Activated T-cell treated with anti-CD3 and anti-CD28 coated beads for 48 hours (primary cell): ENCODE data around the gene KCNH2.
"Not testable (repeated sequence)": the region's sequence is repeated elsewhere in the genome, so short reads cannot be mapped to it uniquely, and the experiment has no call there.

ENCODE experiments used
- DNase-seq: peaks from one replicate; pipeline ENCODE4 v3.0.0-alpha.2; 2020; ENCODE audit warnings: low read depth

KCNH2 gene

GRCh38 chr7:150934045-150934766 lies 43.9 kb downstream of the KCNH2 start:
- no peak for DNase-seq

- DNase-seq, result no peak
These were observed 46.8 kb downstream of the KCNH2 start for GRCh38 chr7:150931199-150931869.

- DNase-seq, result no peak
These were observed 49.6 kb downstream of the KCNH2 start for GRCh38 chr7:150928541-150928940.

- DNase-seq, result no peak
These were observed 50.2 kb downstream of the KCNH2 start for GRCh38 chr7:150927956-150928344.

GRCh38 chr7:150927157-150927955 lies 50.8 kb downstream of the KCNH2 start:
- no peak for DNase-seq

GRCh38 chr7:150926066-150926465 lies 52.1 kb downstream of the KCNH2 start:
- no peak for DNase-seq

- no peak for DNase-seq
These were observed 53.7 kb downstream of the KCNH2 start for GRCh38 chr7:150924369-150924781.

GRCh38 chr7:150923802-150924201 lies 54.3 kb downstream of the KCNH2 start:
- DNase-seq, result no peak

GRCh38 chr7:150923196-150923595 lies 54.9 kb downstream of the KCNH2 start:
- DNase-seq, result no peak

GRCh38 chr7:150919160-150919559 lies 59.0 kb downstream of the KCNH2 start:
- no peak for DNase-seq

GRCh38 chr7:150918378-150918777 lies 59.7 kb downstream of the KCNH2 start:
- DNase-seq, result no peak

GRCh38 chr7:150917969-150918368 lies 60.2 kb downstream of the KCNH2 start:
- DNase-seq, result no peak

- no peak for DNase-seq
These were observed 61.5 kb downstream of the KCNH2 start for GRCh38 chr7:150916670-150917069.

- DNase-seq, result no peak
These were observed 63.2 kb downstream of the KCNH2 start for GRCh38 chr7:150914966-150915365.

- no peak for DNase-seq
These were observed 63.9 kb downstream of the KCNH2 start for GRCh38 chr7:150914196-150914595.

GRCh38 chr7:150912427-150912826 lies 65.7 kb downstream of the KCNH2 start:
- no peak for DNase-seq

- no peak for DNase-seq
These were observed 66.4 kb downstream of the KCNH2 start for GRCh38 chr7:150911590-150912267.

GRCh38 chr7:150910996-150911422 lies 67.1 kb downstream of the KCNH2 start:
- DNase-seq, result no peak

GRCh38 chr7:150910305-150910995 lies 67.7 kb downstream of the KCNH2 start:
- DNase-seq, result not testable (repeated sequence)

GRCh38 chr7:150909200-150909995 lies 68.7 kb downstream of the KCNH2 start:
- no peak for DNase-seq

GRCh38 chr7:150908173-150908572 lies 69.9 kb downstream of the KCNH2 start:
- DNase-seq, result no peak
